C4-2B (cell line): Measurements from ENCODE around the gene PYM1.

Source experiments
- H3K27ac ChIP-seq: fragments of 450-650 bp; 2 replicates; pipeline ENCODE4 v1.5.1; 2017
- ZFX ChIP-seq: fragments of 450-650 bp; IDR thresholded peaks from 2 replicates; pipeline ENCODE4 v1.6.1; 2017
- TF ChIP-seq, protein P1 (sequence below): fragments of 450-650 bp; conservative IDR thresholded peaks from 2 replicates; pipeline ENCODE4 v1.5.1; 2017; ENCODE audit warnings: mild to moderate bottlenecking

Gene PYM1

DNA sequence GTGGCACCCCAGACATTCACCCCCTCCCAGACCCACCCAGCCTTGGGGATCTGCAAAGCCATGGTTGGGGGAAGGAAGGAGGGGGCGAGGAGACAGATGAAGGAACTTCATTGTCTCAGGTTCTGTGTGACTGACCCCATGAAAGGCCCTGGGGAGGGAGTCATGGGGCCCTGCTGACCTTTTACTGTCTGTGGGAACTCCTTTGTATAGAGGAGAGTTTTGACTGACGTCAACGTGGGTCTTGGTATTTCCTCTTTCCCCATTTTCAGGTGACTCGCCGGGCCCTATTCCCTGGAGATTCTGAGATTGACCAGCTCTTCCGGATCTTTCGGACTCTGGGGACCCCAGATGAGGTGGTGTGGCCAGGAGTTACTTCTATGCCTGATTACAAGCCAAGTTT is 43.1 kb upstream of the PYM1 start:
- no peak for TF ChIP-seq ZFX
- TF ChIP-seq, protein P1, sequence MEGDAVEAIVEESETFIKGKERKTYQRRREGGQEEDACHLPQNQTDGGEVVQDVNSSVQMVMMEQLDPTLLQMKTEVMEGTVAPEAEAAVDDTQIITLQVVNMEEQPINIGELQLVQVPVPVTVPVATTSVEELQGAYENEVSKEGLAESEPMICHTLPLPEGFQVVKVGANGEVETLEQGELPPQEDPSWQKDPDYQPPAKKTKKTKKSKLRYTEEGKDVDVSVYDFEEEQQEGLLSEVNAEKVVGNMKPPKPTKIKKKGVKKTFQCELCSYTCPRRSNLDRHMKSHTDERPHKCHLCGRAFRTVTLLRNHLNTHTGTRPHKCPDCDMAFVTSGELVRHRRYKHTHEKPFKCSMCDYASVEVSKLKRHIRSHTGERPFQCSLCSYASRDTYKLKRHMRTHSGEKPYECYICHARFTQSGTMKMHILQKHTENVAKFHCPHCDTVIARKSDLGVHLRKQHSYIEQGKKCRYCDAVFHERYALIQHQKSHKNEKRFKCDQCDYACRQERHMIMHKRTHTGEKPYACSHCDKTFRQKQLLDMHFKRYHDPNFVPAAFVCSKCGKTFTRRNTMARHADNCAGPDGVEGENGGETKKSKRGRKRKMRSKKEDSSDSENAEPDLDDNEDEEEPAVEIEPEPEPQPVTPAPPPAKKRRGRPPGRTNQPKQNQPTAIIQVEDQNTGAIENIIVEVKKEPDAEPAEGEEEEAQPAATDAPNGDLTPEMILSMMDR, result no peak
- H3K27ac ChIP-seq, result no peak overlapping the region

DNA sequence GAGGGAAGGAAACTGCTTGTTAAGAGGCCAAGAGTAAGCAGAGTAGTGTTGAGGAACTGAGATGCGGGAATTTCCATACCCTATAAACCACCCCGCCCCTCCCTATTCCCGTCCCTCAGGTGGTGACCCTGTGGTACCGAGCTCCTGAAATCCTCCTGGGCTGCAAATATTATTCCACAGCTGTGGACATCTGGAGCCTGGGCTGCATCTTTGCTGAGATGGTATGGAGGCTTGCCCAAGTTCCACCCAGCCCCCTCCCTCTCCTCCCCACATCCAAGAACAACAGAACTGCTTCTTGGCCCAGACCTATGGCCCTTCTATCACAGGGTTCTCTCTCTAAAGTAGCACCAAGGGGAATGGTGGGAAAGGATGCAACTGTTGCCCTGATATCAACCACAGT is 41.7 kb upstream of the PYM1 start:
- TF ChIP-seq ZFX, result no peak
- TF ChIP-seq, protein P1, result no peak

DNA sequence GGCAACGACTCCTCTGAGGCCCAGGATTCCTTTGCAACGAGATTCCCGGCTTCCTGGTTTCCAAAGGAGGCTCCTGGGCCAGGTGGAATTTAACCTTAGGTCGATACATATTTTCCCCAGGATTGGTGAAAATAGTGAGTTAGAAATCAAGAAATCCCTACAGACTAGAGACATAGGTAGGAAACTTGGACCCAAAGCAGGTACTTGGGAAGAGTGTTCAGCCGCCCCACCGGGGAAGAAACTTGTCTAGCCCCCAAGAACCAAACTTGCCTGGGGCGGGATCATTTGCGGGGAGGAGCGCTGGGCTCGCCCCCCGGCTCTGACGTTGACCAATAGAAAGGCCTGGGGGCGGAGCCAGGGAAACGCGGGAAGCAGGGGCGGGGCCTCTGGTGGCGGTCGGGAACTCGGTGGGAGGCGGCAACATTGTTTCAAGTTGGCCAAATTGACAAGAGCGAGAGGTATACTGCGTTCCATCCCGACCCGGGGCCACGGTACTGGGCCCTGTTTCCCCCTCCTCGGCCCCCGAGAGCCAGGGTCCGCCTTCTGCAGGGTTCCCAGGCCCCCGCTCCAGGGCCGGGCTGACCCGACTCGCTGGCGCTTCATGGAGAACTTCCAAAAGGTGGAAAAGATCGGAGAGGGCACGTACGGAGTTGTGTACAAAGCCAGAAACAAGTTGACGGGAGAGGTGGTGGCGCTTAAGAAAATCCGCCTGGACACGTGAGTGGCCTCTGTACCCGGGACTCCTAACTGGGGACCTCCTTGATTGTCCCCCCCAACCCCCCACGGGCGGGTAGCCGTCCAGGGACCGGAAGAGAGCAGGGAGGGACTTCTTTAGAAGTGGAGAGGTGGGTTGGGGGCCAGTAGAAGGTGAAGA is 39.0 kb upstream of the PYM1 start, which contains the start of gene CDK2:
Gene CDK2, plus strand, starts transcription at position 423 of the 874 bp plus-strand sequence. Its CDS starts 179 bp downstream, at position 602.
- H3K27ac ChIP-seq, result peak within 1 kb of the TSS; percentile 81
- no peak for TF ChIP-seq ZFX
- TF ChIP-seq, protein P1, result no peak

More for the DNA sequence above, 41.7 kb upstream of the PYM1 start:
- no peak overlapping the region for H3K27ac ChIP-seq

DNA sequence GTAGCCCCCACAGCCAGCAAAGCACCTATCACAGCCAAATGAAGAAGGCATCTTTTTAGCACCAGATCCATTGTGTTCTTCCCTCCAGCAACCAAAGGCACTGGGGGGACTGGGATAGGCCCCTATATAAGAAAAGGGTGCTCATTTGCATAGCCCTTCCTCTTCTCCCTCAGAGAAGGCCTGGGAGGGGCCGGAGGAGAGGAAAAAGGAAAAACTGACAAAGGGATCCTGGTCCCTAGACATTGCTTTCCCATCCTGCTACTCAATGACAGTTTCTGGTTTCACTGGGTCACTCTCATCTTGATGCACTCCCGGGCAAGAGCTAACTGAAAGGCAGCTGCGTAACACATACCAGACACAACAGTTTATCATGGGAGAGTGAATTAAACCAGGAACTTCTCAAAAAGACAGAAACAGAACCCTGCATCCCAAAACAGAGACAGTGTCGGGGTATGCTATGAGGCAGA is 38.3 kb upstream of the PYM1 start, which contains the start of gene PMEL:
Gene PMEL, minus strand, starts transcription at position 102 of the 467 bp plus-strand sequence. Its CDS starts 31 bp downstream, at position 71.
- peak within 1 kb of the TSS; percentile 81 for H3K27ac ChIP-seq

DNA sequence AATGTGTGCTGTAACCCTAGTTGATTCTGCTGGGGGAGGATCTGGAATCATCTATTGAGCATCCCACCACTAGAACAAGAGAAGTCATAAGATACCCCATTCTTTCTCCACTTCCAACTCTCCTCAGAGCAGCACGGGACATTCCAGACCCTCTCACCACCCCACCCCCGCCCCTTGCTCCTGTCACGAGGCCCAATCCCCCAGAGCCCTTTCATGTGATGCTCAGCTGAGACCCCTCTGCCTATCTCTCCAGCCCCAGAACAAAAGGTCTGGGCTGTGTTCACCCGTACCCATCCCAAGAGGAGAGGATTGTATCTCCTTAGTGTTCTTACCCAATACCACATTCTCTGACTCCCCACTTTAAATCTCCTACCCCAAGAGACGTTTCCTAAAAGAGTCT is 37.5 kb upstream of the PYM1 start:
- H3K27ac ChIP-seq, result no peak overlapping the region

More for the DNA sequence above, 38.3 kb upstream of the PYM1 start, which contains the start of gene PMEL:
- TF ChIP-seq, protein P1, result no peak
- no peak for TF ChIP-seq ZFX

DNA sequence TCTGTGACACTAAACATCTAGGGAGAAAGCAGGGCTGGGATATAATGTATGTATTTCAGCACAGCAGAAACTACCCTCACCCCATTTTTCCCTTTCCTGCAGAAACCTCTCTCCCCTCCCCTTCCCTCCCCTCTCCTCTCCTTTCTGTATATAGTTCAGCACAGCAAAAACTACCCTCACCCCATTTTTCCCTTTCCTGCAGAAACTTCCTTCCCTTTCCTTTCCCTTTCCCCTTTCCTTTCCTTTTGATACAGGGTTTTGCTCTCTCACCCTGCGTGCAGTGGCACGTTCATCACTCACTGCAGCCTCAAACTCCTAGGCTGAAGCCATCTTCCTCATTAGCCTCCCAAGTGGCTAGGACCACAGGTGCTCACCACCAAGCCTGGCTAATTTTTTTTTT is 36.1 kb upstream of the PYM1 start:
- H3K27ac ChIP-seq, result no peak overlapping the region
- TF ChIP-seq ZFX, result no peak
- TF ChIP-seq, protein P1, result no peak

More for the DNA sequence above, 37.5 kb upstream of the PYM1 start:
- no peak for TF ChIP-seq ZFX
- TF ChIP-seq, protein P1, result no peak

DNA sequence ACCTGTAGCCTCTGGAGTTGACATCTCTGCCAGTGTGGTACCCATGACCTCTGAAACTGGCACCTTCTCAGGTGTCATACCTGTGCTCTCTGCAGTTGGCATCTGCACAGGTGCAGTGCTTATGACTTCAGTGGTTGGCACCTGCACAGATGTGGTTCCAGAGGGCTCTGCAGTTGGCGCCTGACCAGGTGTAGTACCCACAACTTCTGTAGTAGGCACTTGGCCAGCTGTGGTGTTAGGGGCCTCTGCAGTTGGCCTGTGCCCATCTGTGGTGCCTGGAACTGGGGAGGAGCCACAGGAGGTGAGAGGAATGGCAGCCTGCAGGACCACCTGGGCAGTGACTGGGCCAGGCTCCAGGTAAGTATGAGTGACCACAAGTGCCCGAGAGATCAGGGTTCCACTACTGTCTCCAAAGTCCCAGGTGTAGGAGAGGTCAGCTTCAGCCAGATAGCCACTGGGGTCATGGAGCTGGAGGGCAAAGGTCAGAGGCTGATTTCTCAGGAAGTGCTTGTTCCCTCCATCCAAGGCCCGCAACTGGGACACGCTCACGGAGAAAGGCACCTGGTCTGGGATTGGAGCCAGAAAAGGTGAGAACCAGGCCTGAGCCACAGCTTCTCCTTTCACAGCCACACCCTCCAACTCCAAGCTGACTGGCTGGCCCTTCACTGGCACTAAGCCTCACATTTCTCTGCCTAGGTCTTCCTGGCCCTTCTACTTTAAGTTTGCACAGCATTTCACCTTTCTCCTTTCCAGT is 29.6 kb upstream of the PYM1 start:
- H3K27ac ChIP-seq, result peak overlapping the region; percentile 56
- TF ChIP-seq, protein P1, result no peak
- TF ChIP-seq ZFX, result no peak
